Fibroblast of pulmonary artery (primary cell): Measurements from ENCODE around the gene WDR1.

ENCODE experiments used
- DNase-seq: peaks from one replicate; pipeline ENCODE4 v3.0.0-alpha.2; 2010; ENCODE audit warnings: low read depth
- H3K4me3 ChIP-seq: replicated peaks from 2 replicates; pipeline ENCODE4 v1.5.1; 2011; ENCODE audit warnings: low read depth, mild to moderate bottlenecking, control low read depth, low read length, moderate library complexity
- CTCF ChIP-seq: IDR thresholded peaks from 2 replicates; pipeline ENCODE4 v1.5.1; 2011; ENCODE audit warnings: mild to moderate bottlenecking, control low read depth, low read length, inconsistent platforms; ENCODE audit errors: missing control alignments

The WDR1 gene

GRCh38 chr4:10118048-10119004, 1.7 kb upstream of the WDR1 start:
- peak overlapping the region; percentile 69 for H3K4me3 ChIP-seq
- TF ChIP-seq CTCF, result no peak
- DNase-seq, result no peak

- peak; percentile 50 for DNase-seq
- peak overlapping the region; percentile 69 for H3K4me3 ChIP-seq
- TF ChIP-seq CTCF, result no peak
Measured at GRCh38 chr4:10117359-10118047, 904 bp upstream of the WDR1 start.

GRCh38 chr4:10115797-10116568, 616 bp downstream of the WDR1 start:
- TF ChIP-seq CTCF, result no peak
- DNase-seq, result no peak
- H3K4me3 ChIP-seq, result peak overlapping the region; percentile 88

- peak overlapping the region; percentile 88 for H3K4me3 ChIP-seq
- TF ChIP-seq CTCF, result no peak
- peak; percentile 69 for DNase-seq
Measured at GRCh38 chr4:10115271-10115796, 1.3 kb downstream of the WDR1 start.

- peak overlapping the region; percentile 88 for H3K4me3 ChIP-seq
- DNase-seq, result no peak
- TF ChIP-seq CTCF, result no peak
Measured at GRCh38 chr4:10114607-10115006, 2.0 kb downstream of the WDR1 start.

GRCh38 chr4:10114147-10114546, 2.5 kb downstream of the WDR1 start:
- peak overlapping the region; percentile 88 for H3K4me3 ChIP-seq
- no peak for DNase-seq
- no peak for TF ChIP-seq CTCF
